Nucleus accumbens (tissue), 56 donors: Measurements from ENCODE around the gene IL34.
"Not testable (repeated sequence)": the region's sequence is repeated elsewhere in the genome, so short reads cannot be mapped to it uniquely, and the experiment has no call there.

Source experiments
- DNase-seq, 56 donors: peaks; one replicate each; lab custom pipeline; 2025; lab: John Stamatoyannopoulos, UW

Gene IL34

DNA sequence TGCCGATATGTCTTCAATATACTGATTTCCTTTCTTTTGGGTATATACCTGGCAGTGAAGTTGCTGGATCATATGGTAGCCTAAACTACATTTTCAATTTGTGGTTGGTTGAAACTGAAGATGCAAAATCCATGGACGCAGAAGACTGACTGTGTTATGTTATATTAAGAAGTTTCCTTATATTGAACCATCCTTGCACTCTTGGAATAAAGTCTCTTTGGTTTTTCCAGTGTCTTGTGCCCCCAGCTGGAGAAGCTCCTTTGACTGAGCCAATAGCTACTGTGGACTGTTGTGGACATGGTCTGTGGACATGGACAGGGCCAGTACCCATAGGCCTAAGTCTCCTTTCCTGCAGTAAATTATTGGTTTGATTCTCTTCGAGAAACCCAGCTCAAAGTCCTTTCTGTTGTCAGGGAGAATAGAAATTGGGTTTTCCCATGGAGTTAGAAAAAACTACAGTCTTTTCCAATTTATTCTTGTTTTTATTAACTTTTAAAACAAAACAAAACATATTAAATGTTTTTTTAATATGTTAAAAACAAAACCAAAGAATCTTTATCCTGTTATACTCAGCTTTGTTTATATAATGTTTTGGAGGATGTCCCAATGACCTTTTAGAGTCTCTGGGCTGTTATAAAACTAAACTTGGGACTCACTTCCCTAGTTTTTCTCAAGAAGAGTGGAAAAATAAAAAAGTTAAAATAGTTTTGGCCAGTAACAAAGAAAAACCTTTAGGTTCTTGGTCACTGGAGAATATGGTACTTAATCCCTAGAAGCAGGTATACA is 15.2 kb upstream of the IL34 start:
- no peak for DNase-seq

DNA sequence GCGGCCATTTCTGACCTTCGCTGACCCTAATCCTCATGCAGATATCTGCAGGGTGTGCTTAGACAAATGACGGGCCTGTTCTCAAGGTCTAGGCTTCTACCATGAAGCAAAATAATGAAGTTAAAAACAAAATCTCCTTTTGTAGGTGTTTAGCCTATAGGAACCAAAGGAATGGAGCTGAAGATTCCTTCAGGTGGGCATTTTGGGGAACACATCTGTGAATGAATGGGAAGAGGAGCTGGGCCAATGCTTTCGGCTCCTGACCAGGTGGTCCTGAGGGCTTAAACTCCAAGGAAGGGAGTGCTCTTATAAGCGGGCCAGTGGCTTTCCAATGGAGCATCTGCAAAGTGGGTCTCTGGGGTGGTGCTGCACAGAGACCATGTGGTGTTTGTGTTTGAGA is 14.1 kb upstream of the IL34 start:
- no peak for DNase-seq

DNA sequence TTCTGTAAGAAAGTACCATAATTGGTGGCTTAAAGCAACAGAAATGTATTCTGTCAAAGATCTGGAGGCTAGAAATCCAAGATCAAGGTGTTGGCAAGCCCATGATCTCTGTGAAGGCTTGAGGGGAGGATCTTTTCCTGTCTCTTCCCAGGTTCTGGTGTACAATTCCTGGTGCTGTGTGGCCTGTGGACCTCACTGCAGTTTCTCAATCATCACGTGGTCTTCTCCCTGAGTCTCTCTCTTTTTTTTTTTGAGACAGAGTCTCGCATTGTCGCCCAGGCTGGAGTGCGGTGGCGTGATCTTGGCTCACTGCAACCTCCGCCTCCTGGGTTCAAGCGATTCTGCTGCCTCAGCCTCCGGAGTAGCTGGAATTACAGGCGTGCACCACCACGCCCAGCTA is 12.7 kb upstream of the IL34 start:
- DNase-seq, result not testable (repeated sequence)

DNA sequence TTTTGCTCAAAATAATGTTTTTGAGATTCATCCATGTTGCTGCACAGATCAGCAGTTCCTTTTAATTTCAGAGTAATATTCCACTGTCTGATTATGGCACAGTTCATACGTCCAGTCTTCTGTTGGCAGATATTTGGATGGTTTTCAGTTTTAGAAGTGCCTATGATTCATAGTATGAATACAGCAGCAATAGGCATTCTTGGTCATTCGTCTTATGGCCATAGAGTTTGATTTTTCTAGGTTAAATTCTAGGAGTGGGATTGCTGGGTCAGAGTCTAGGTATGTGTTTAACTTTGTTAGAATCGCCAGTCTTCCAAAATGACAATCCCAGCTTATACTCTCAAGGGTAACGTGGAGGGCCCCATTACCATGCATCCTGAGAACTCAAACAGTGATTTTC is 11.5 kb upstream of the IL34 start:
- no peak for DNase-seq

DNA sequence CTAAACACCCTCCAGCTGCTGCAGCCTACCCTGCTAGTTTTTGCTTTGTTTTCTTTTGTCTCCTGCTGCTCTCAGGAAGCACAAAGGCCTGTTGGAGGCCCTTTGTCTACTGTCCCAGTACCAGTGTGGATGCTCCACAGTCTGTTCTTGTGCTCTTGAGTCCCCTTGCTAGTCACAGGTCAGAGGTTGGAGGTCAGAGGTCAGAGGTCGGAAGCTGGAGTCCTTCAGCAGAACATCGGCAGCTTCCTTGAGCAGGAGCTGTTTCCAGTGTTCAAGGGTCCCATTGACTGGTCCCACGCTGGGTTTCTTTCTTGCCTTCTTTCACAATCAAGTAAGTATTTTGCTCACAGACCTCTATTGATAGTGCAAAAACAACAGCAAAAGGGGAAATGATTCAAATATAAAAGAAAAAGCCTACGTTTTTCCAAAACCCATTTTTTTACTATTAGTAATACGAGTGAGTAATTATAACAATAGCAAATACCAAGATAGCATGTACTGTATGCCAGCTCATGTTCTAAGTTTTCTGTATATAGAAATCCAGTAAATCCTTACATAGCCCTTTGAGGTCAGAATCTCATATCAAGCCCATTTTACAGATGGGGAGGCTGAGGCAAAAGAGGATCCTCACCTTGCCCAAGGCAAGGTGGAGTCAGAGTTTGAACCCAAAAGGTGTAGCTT is 10.9 kb upstream of the IL34 start:
- no peak for DNase-seq

DNA sequence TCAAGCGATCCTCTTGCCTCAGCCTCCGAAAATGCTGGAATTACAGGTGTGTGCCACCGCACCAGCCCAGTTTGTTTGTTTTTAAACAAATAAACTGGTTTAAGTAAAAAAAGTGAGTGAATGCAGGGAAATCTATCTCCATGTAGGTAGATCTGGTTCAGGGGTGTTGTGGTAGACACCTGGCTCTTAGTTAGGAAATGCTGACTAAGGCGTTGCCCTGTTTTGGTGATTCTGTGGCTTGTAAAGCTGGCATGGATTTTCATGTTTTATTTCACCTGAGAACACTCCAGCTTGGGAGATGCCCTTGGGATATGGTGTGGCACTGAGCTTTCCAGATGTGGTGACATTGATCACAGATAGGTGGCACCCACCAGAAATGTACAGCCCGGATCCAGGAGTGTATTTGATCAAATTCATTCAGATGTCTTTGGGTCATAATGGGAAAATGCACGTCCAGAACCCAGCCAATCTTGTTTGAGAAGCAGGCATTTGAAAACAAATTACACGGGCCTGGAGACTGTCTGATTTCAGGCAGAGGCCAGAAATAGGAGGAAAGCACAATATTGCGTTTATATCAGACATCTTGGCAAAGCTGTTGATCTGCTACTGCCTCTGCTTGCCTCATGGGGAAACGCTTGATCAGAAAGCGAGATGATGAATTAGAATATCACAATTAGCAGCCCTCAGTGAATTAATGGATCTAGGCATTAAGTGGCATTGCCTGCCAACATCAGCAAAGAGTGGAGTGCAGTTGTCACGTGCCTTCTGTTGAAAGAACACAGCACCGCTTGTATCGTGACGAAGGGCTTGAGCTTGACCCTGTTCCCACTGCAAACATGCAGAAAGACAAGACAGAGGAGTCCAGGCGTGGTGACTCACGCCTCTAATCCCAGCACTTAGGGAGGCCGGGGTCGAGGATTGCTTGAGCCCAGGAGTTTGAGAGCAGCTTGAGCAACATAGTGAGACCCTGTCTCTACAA is 7.3 kb upstream of the IL34 start:
- DNase-seq, result peak in 3 of 56 donors; percentile 11 to 57 (median 19)

DNA sequence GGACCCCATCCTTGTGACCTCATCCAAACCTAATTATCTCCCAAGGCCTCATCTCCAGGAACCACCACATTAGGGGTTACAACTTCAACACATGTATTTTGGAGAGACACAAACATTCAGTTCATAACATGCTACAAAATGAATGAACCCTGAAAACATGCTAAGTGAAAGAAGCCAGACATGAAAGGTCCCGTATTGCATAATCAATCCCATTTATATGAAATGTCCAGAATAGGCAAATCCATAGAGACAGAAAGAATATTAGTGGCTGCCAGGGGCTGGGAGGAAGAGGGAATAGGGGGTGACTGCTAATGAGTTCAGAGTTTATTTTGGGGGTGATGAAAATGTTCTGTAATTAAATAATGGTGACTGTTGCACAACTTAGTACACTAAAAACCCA is 3.7 kb upstream of the IL34 start:
- DNase-seq, result no peak

DNA sequence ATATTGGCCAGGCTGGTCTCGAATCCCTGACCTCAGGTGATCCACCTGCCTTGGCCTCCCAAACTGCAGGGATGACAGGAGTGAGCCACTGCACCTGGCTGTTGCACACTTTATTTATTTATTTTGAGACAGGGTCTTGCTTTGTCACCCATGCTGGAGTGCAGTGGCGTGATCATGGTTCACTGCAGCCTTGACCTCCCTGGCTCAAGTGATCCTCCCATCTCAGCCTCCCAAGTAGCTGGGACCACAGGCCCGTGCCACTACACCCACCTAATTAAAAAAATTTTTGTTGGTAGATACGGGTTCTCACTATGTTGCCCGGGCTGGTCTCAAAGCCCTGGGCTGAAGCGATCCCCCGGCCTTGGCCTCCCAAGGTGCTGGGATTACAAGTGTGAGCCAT is 3.1 kb upstream of the IL34 start:
- not testable (repeated sequence) for DNase-seq

DNA sequence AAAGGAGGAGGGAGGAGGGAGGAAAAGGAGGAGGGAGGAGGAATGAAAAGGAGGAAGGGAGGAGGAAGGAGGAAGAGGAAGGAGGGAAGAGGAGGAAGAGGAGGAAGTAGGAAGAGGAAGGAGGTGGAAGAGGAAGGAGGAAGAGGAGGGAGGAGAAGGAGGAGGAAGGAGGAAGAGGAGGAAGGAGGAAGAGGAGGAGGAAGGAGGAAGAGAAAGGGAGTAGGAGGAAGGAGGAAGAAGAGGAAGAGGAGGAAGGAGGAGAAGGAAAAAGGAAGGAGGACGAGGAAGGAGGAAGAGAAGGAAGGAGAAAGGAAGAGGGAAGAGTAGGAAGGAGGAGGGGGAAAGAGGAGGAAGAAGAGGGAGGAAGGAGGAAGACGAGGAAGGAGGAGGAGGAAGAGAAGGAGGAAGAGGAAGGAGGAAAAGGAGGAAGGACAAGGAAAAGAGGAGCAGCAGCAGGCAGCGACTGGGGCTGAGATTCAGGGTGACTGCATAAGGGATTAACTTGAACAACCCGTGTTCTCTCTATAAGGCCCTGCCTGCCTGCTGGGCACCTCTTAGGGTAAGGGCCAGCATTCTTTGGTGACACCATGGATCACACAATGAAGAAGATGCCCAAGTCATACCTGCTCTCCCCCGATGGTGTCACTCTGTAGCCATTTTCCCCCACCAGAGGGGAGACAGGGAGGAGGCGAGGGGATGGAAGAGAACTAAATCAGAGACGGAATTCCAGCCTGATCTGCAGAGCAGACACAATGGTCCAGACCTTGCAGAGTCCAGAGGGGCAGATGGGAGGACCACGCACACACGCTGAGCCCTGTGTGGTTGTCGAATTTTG is 1.4 kb upstream of the IL34 start:
- DNase-seq, result no peak

DNA sequence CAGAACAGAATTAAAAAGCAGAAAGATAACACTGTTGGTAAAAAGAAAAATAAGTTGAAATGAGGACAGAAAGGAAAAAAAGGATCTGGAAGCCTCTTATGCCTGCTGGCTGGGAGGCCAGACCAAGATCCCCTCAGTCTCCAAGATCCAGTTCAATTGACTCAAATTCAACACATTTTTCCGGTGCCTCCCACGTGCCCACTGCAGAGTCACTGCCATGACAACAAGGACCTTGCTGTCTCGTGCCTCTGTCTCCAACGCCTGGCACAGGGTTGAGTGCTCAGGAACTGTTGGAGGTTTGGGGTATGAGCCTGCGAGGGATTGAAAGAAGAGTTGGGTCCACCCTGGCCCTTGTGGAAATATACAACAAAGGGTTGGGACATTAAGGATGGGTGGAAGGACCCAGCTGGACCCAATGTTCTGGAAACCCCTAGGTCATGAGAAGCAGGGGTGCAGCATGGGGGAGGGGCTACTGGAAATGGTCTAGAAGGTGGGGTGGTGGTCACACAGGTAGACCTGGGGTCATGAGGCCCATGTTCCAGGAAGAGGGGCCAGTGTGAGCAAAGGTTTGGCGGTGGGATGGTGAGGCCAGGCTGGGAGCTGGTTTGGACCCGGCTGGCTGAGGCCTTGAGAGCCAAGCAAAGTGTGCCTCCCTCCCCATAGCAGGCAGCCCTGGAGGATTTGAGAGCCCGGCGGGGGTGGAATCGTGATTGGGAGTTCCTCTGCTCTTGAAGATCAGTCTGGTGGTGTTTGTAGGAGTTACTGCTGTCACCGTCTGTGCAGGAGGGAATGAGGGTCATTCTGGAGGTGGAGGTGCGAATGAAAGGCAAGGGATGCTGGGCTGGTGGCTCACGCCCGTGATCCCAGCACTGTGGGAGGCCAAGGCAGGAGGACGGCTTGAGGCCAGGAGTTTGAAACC is 1.3 kb downstream of the IL34 start:
- DNase-seq, result peak in 15 of 56 donors; percentile 15 to 64 (median 22)

DNA sequence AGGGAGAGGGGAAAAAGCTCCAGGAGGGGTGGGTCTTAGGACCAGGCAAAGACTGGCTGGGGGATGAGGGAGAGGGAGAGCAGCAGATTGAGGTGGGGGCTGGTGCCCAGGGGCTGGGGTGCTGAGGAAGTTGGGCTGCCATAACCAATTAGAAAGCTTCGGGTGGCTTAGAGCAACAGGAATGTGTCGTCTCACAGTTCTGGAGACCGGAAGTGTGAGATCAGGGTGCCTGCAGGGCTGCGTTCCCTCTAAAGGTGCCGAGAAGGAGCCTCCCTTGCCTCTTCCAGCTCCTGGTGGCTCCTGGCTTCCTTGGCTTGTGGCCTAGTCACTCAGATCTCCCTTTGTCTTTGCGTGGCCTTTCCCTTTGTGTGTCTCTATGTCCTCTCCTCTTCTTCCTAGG is 2.2 kb downstream of the IL34 start:
- no peak for DNase-seq

DNA sequence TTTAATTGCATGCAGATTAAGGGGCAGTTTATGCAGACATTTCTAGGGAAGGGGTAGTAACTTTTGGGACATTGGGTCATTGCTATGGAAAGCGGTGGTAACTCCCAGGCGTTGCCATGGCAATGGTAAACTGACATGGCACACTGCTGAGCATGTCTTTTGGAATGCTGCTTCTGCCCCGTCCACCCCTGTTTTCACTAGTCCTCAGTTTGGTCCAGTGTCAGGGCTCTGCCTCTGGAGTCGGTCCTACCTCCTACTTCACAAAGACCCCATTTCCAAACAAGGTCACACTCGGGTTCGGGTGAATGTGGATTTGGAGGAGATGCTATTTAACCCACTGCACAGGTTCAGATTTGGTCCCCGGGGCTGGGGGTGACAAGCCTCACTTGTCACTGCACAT is 2.9 kb downstream of the IL34 start:
- no peak for DNase-seq

DNA sequence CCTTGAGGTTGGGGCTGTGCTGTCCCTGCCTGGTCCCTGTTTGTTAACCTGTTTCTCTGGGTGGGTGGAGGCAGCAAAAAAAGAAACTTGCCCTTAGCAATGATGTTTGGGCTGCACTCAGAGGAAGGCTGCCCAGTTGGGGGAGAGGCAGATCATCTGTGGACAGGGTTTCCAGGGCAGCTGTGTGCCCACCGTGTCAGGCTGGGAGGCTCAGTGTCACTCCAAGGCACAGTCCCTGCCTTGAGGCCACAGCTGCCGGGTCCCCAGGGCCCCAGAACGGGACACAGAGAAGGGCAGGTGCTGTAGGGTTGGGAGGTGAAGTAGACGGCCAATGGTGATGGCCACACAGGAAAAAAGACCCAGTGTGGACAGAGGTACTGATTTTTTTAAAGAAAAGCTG is 3.9 kb downstream of the IL34 start:
- no peak for DNase-seq

DNA sequence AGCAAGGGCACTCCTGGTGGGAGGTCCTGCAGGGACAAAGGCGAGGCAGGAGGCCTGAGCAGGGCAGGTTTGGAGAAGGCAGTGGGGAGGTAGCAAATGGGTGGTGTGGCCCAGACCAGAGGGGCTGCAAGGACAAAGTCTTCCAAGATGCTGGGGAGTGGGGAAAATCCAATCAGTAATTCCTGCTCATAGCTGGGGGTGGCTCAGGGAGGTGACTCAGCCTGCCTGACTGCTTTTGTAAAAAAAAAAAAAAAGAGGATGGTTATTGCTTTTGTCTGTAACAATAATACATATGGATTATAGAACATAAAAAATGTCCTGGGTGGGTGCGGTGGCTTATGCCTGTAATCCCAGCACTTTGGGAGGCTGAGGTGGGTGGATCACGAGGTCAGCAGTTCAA is 5.2 kb downstream of the IL34 start:
- DNase-seq, result peak in 2 of 56 donors; percentile 27 to 31

DNA sequence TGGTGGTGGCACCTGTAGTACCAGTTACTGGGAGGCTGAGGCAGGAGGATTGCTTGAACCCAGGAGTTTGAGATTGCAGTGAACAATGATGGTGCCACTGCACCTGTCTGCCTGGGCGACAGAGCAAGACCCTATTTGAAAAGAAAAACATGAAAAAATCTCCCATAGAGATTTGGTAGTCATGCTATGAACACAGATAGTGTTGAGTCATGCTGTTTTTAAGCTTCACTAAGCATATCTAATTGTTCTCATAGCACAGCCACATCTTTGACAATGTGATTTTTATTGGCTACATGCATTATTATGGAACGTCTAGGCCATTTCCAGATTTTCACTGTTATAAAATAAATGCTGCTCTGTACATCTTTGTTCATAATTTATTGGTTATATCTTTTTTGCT is 6.0 kb downstream of the IL34 start:
- no peak for DNase-seq

DNA sequence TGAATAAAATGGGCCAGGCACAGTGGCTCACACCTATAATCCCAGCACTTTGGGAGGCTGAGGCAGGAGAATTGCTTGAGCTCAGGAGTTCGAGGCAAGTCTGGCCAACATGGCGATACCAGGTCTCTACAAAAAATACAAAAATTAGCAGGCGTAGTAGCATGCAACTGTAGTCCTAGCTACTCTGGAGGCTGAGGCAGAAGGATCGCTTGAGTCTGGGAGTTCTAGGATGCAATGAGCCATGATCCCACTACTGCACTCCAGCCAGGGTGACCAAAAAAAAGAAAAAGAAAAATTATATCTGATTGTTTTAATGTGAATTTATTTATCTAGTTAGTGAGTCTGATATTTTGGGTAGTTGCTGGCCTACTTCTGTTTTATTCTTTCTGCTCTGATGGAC is 7.0 kb downstream of the IL34 start:
- DNase-seq, result no peak

DNA sequence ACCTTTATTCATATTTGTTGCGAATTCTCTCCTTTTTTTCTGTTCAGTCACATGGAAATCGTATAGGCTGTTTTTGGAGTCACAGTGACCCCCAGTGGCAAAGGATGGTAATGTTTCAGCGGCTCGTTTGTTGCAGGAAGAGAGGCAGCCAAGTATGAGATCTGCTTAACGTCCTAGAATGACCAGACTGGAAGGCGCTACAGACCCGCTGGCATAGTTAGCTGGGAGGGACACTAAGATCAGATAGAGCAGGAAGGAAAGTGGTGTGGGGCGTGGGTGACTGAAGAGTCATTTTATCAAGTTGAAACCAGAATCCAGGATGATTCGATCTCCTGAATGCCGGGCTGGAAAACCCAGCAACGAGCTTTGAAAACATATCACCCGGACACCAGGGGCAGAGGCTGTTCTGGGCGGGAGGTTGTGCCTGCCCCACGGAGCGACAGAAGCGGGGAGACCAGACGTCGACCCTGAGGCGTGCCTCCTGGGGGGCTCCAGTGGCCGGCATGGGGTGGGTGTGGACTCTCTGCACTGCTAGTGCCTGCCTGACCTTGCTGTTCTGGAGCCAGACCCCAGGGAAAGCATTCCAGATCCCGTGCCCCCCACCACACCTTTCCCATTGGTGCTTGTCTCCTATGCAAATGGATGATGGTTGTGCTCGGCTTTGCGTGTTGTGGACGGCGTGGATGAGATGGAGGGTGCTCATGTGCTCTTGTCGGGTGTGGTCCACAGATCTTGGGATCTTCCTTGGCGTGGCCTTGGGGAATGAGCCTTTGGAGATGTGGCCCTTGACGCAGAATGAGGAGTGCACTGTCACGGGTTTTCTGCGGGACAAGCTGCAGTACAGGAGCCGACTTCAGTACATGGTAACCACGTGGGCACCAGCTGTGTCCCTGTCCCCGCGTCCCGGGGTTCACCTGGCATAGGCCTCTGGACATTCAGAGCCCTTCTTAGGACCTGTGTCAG is 7.7 kb downstream of the IL34 start:
- peak in 49 of 56 donors; percentile 17 to 88 (median 63) for DNase-seq
